CD14-positive monocyte (primary cell): ENCODE data around the gene TMEM88. TPM values are rescaled to one million over a fixed set of nuclear protein-coding genes. Genes with fewer than 3 reads are reported as not detected.
A peak's percentile ranks its signal among the peaks of the same experiment; 100 is the strongest.

Source experiments
- DNase-seq, 3 donors: peaks; one replicate each; pipeline ENCODE4 v3.0.0-alpha.2; 2011 to 2022
- H2AFZ ChIP-seq: 2 replicates; pipeline ENCODE4 v1.6.0; 2012; ENCODE audit warnings: mild to moderate bottlenecking, low read depth, low read length, inconsistent platforms; ENCODE audit not compliant: insufficient read depth, poor library complexity, severe bottlenecking
- H3K27ac ChIP-seq, 2 donors: 1 replicate in 1 of 2; 2 replicates in 1 of 2; pipeline ENCODE4 v1.5.1; 2012 to 2013; ENCODE audit warnings: low read length in 2 of 2, control low read depth in 1 of 2, inconsistent platforms in 1 of 2, low read depth in 1 of 2, mild to moderate bottlenecking in 1 of 2
- H3K27me3 ChIP-seq, 2 donors: one replicate each; pipeline versions ENCODE4 v1.6.0 to v1.6.1; 2011 to 2013; ENCODE audit warnings: low read length in 2 of 2; ENCODE audit not compliant: control insufficient read depth in 2 of 2, insufficient read depth in 2 of 2
- H3K36me3 ChIP-seq, 2 donors: replicated peaks in 1 of 2; 1 replicate in 1 of 2; 2 replicates in 1 of 2; pipeline versions ENCODE4 v1.5.1 to v1.6.1; 2012 to 2013; ENCODE audit warnings: low read length in 2 of 2, control low read depth in 1 of 2, inconsistent platforms in 1 of 2, mild to moderate bottlenecking in 1 of 2; ENCODE audit not compliant: insufficient read depth in 2 of 2, control insufficient read depth in 1 of 2
- H3K4me1 ChIP-seq, 2 donors: 1 replicate in 1 of 2; 2 replicates in 1 of 2; pipeline versions ENCODE4 v1.5.1 to v1.6.1; 2012 to 2013; ENCODE audit warnings: low read length in 2 of 2, control low read depth in 1 of 2, inconsistent platforms in 1 of 2, mild to moderate bottlenecking in 1 of 2, moderate library complexity in 1 of 2; ENCODE audit not compliant: insufficient read depth in 2 of 2, control insufficient read depth in 1 of 2
- H3K4me2 ChIP-seq: replicated peaks from 2 replicates; pipeline ENCODE3; 2012; ENCODE audit warnings: low read length, moderate library complexity, mild to moderate bottlenecking; ENCODE audit not compliant: poor library complexity, severe bottlenecking; ENCODE audit errors: extremely low read depth
- H3K4me3 ChIP-seq, 3 experiments: fragments of 200-600 bp in 1 of 3; sonication (generic) in 1 of 3; replicated peaks in 1 of 3; 1 replicate in 2 of 3; 2 replicates in 1 of 3; pipeline ENCODE4 v1.5.1; 2011 to 2013; ENCODE audit warnings: low read length in 3 of 3, mild to moderate bottlenecking in 3 of 3, control low read depth in 2 of 3, low read depth in 2 of 3, inconsistent platforms in 1 of 3, moderate library complexity in 1 of 3
- H3K79me2 ChIP-seq: 2 replicates; pipeline ENCODE4 v1.6.0; 2012; ENCODE audit warnings: mild to moderate bottlenecking, control low read depth, inconsistent platforms, low read length, moderate library complexity; ENCODE audit not compliant: insufficient read depth
- H3K9ac ChIP-seq: 2 replicates; pipeline ENCODE4 v1.6.0; 2017; ENCODE audit warnings: low read length, mild to moderate bottlenecking; ENCODE audit not compliant: insufficient read depth, poor library complexity, severe bottlenecking
- H3K9me3 ChIP-seq, 2 donors: replicated peaks in 1 of 2; 1 replicate in 1 of 2; 2 replicates in 1 of 2; pipeline versions ENCODE4 v1.5.1 to v1.6.1; 2012 to 2013; ENCODE audit warnings: low read length in 2 of 2, control low read depth in 1 of 2; ENCODE audit not compliant: control insufficient read depth in 1 of 2, insufficient read depth in 1 of 2
- H4K20me1 ChIP-seq: 2 replicates; pipeline ENCODE4 v1.6.0; 2012; ENCODE audit warnings: mild to moderate bottlenecking, low read length, control low read depth, moderate library complexity; ENCODE audit not compliant: insufficient read depth
- H3K27ac Mint-ChIP-seq, 7 donors: one replicate each; pipeline ENCODE4 v1.8.0; 2020; ENCODE audit warnings: mild to moderate bottlenecking in 7 of 7, mixed read lengths in 7 of 7, moderate library complexity in 6 of 7, inconsistent platforms in 2 of 7
- H3K27me3 Mint-ChIP-seq, 3 donors: one replicate each; pipeline ENCODE4 v1.8.0; 2021 to 2022; ENCODE audit warnings: low read depth in 3 of 3, mild to moderate bottlenecking in 3 of 3, mixed read lengths in 3 of 3, moderate library complexity in 3 of 3, inconsistent platforms in 1 of 3
- H3K36me3 Mint-ChIP-seq, 2 donors: one replicate each; pipeline ENCODE4 v1.8.0; 2020; ENCODE audit warnings: mixed read lengths in 2 of 2, inconsistent platforms in 1 of 2, mild to moderate bottlenecking in 1 of 2
- H3K4me1 Mint-ChIP-seq: one replicate; pipeline ENCODE4 v1.8.0; 2020; ENCODE audit warnings: mild to moderate bottlenecking, mixed read lengths
- H3K4me3 Mint-ChIP-seq, 2 donors: one replicate each; pipeline ENCODE4 v1.8.0; 2020; ENCODE audit warnings: mild to moderate bottlenecking in 2 of 2, mixed read lengths in 2 of 2, moderate library complexity in 1 of 2
- H3K9me3 Mint-ChIP-seq, 7 donors: one replicate each; pipeline ENCODE4 v1.8.0; 2020 to 2022; ENCODE audit warnings: mixed read lengths in 7 of 7, mild to moderate bottlenecking in 6 of 7, moderate library complexity in 6 of 7, inconsistent platforms in 2 of 7
- CTCF ChIP-seq: fragments of 200-600 bp; IDR thresholded peaks from one replicate; pipeline ENCODE4 v1.8.0; 2022; ENCODE audit warnings: antibody characterized with exemption, mild to moderate bottlenecking
- WGBS: methylation state at CpG from one replicate; pipeline ENCODE4 v1.1.5; 2013; ENCODE audit warnings: missing lambda C conversion rate; ENCODE audit not compliant: insufficient coverage; 5-methylcytosine and 5-hydroxymethylcytosine counted together
- intact Hi-C, 2 donors: fragments of 100-400 bp; cut with micrococcal nuclease; formaldehyde crosslinking; loops; one replicate each; pipeline versions ENCODE4 v1.15.0 to v1.15.1; 2023
- polyA plus RNA-seq, 3 donors: library from polyadenylated mRNA; depleted of rRNA in 1 of 3; unstranded in 2 of 3; stranded (reverse) in 1 of 3; fragments of 300-500 nt in 2 of 3; fragments of >200 nt in 1 of 3; fragmentation: Illumina TruSeq in 2 of 3; gene quantifications; 1 replicate in 2 of 3; 2 replicates in 1 of 3; pipeline ENCODE4 v1.2.3, GENCODE V29; 2012 to 2021

The TMEM88 gene
- polyA plus RNA-seq, 3 donors: 10.2 TPM; not detected in 2

DNA sequence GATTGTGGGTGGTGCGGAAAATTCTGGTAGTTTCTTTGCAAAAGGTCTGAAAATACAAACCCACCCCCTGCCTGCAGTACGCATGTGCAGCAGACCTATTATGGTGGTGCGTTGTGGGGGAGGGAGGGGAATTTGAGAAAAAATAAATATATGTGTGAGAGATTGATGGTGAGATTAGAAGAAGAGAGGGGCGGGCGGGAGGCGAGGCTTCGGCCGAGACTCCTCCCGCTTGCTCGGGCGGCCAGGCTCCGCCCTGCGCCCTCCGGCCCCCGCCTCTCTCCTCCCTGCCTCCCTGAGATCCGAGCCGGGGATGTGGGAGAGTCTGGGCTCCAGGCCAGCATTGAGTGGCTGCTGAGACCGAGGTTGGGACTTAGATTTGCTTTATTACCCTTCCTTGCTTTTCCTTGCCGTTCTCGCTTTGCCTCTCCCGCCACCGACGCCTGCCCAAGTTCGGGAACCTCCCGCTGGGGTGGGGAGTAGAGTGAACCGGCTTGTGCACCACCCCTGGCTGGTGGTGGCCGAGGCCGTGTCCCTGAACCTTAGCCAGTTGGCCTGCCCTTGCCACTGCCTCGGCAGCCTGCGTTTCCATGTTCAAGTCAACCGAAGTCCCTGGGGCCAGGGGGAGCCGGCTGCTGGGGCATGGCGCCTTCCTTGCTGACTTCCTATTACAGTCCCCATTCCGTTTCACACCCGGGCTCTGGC, 32.8 kb downstream of the TMEM88 start:
- Histone ChIP-seq H3K9me3 (no peaks in the 10 kb centered on the region), H4K20me1 (peaks cover 13% of the 10 kb centered on the region), H3K9ac (peak overlapping the region; percentile 73), H3K36me3 (peaks cover 14 to 25% of the 10 kb centered on the region in 2 donors), H3K79me2 (peaks cover 84% of the 10 kb centered on the region), H3K27ac (peak overlapping the region; percentile 79 to 82), H3K4me1 (peaks cover 60 to 71% of the 10 kb centered on the region in 2 donors), H2AFZ (peak overlapping the region; percentile 97), H3K4me2 (peak overlapping the region; percentile 99), H3K27me3 (no peaks in the 10 kb centered on the region), H3K4me3 (peak overlapping the region; percentile 48 to 98 (median 89))
- Mint-ChIP-seq H3K4me3 (no peak overlapping the region), H3K9me3 (no peaks in the 10 kb centered on the region), H3K27ac (no peak overlapping the region), H3K27me3 (peaks cover 0 to 1% (median 1%) of the 10 kb centered on the region in 3 donors), H3K4me1 (peaks cover 13% of the 10 kb centered on the region), H3K36me3 (peaks cover 19 to 27% of the 10 kb centered on the region in 2 donors)
- DNase-seq: peak; percentile 25 to 49 (median 39)
- TF ChIP-seq CTCF: no peak
- intact Hi-C loops: no loop called here
- 0% methylated on average over 14 of the region's 35 CpGs for WGBS

- no peak for DNase-seq
- 59% methylated on average over 14 of the region's 18 CpGs for WGBS
- Histone ChIP-seq H3K9ac (peak within 1 kb of the TSS; percentile 73), H3K79me2 (peaks cover 84% of the 10 kb centered on the region), H3K27me3 (no peaks in the 10 kb centered on the region), H4K20me1 (peaks cover 13% of the 10 kb centered on the region), H3K27ac (peak within 1 kb of the TSS; percentile 79 to 82), H2AFZ (peak within 1 kb of the TSS; percentile 97), H3K9me3 (no peaks in the 10 kb centered on the region), H3K36me3 (peaks cover 14 to 30% of the 10 kb centered on the region in 2 donors), H3K4me1 (peaks cover 58 to 65% of the 10 kb centered on the region in 2 donors), H3K4me2 (peak within 1 kb of the TSS; percentile 99), H3K4me3 (peak within 1 kb of the TSS; percentile 48 to 98 (median 89))
- Mint-ChIP-seq H3K4me1 (peaks cover 13% of the 10 kb centered on the region), H3K27ac (peak within 1 kb of the TSS in 3 of 7 donors; percentile 68 to 92 (median 87)), H3K9me3 (no peaks in the 10 kb centered on the region), H3K27me3 (peaks cover 0 to 1% (median 1%) of the 10 kb centered on the region in 3 donors), H3K36me3 (peaks cover 23 to 31% of the 10 kb centered on the region in 2 donors), H3K4me3 (no peak within 1 kb of the TSS)
- intact Hi-C loops: no loop called here
- no peak for TF ChIP-seq CTCF
These were observed 33.5 kb downstream of the TMEM88 start, which contains the start of gene CHD3 for GRCh38 chr17:7888184-7888920. CHD3 (plus strand) TSS chr17:7888789; CDS start chr17:7889001, 212 bp downstream.
